Measurements from ENCODE around the gene MAST2. TPM values are rescaled to one million over a fixed set of nuclear protein-coding genes. Genes with fewer than 3 reads are reported as not detected.
A peak's percentile ranks its signal among the peaks of the same experiment; 100 is the strongest.

The MAST2 gene
- total RNA-seq, 1 donor from 2014 or later, result 12.6 TPM

GRCh38 chr1:45994423-45994822, 191.0 kb downstream of the MAST2 start:
- no peak for FAIRE-seq
- no peak for TF ChIP-seq CTCF (IDR thresholded peaks at IDR 0.05; ENCODE audit: insufficient read depth, low read length, severe bottlenecking)

GRCh38 chr1:45995298-45995697, 191.9 kb downstream of the MAST2 start:
- FAIRE-seq, result no peak
- Histone ChIP-seq H3K27me3 (ENCODE audit: control insufficient read depth, insufficient read depth, low read length) (no peaks in the 10 kb centered on the region), H3K4me3 (ENCODE audit: low read depth, low read length) (no peak overlapping the region), H3K36me3 (ENCODE audit: control insufficient read depth, insufficient read depth, low read length) (no peaks in the 10 kb centered on the region)
- no peak for DNase-seq (ENCODE audit: low read depth)
- no peak for TF ChIP-seq CTCF (IDR thresholded peaks at IDR 0.05; ENCODE audit: insufficient read depth, low read length, severe bottlenecking)

More at GRCh38 chr1:45994423-45994822, 191.0 kb downstream of the MAST2 start:
- no peaks in the 10 kb centered on the region for H3K27me3 ChIP-seq (ENCODE audit: control insufficient read depth, insufficient read depth, low read length)
- DNase-seq (ENCODE audit: low read depth), result no peak
- H3K36me3 ChIP-seq (ENCODE audit: control insufficient read depth, insufficient read depth, low read length), result no peaks in the 10 kb centered on the region
- no peak overlapping the region for H3K4me3 ChIP-seq (ENCODE audit: low read depth, low read length)

GRCh38 chr1:45998020-45998617, 194.7 kb downstream of the MAST2 start:
- no peak for FAIRE-seq
- Histone ChIP-seq H3K27me3 (ENCODE audit: control insufficient read depth, insufficient read depth, low read length) (no peaks in the 10 kb centered on the region), H3K4me3 (ENCODE audit: low read depth, low read length) (no peak overlapping the region), H3K36me3 (ENCODE audit: control insufficient read depth, insufficient read depth, low read length) (no peaks in the 10 kb centered on the region)
- TF ChIP-seq CTCF (IDR thresholded peaks at IDR 0.05; ENCODE audit: insufficient read depth, low read length, severe bottlenecking), result no peak
- no peak for DNase-seq (ENCODE audit: low read depth)

GRCh38 chr1:45999507-45999906, 196.1 kb downstream of the MAST2 start:
- H3K27me3 ChIP-seq (ENCODE audit: control insufficient read depth, insufficient read depth, low read length), result no peaks in the 10 kb centered on the region
- no peak for FAIRE-seq
- H3K4me3 ChIP-seq (ENCODE audit: low read depth, low read length), result no peak overlapping the region
- TF ChIP-seq CTCF (IDR thresholded peaks at IDR 0.05; ENCODE audit: insufficient read depth, low read length, severe bottlenecking), result no peak
- DNase-seq (ENCODE audit: low read depth), result no peak
- no peaks in the 10 kb centered on the region for H3K36me3 ChIP-seq (ENCODE audit: control insufficient read depth, insufficient read depth, low read length)

- peak; percentile 61 for DNase-seq (ENCODE audit: low read depth)
- TF ChIP-seq CTCF (IDR thresholded peaks at IDR 0.05; ENCODE audit: insufficient read depth, low read length, severe bottlenecking), result no peak
Measured at GRCh38 chr1:46001081-46001785, 197.8 kb downstream of the MAST2 start.

More at GRCh38 chr1:46001081-46001785, 197.8 kb downstream of the MAST2 start:
- Histone ChIP-seq H3K36me3 (ENCODE audit: control insufficient read depth, insufficient read depth, low read length) (no peaks in the 10 kb centered on the region), H3K27me3 (ENCODE audit: control insufficient read depth, insufficient read depth, low read length) (no peaks in the 10 kb centered on the region), H3K4me3 (ENCODE audit: low read depth, low read length) (no peak overlapping the region)
- FAIRE-seq, result no peak

All from bronchial epithelial cell (primary cell).